ENCODE data around the gene BUB3. TPM values are rescaled to one million over a fixed set of nuclear protein-coding genes. Genes with fewer than 3 reads are reported as not detected.

BUB3 gene
- 185 and 237 TPM in 2 replicates for total RNA-seq

GRCh38 chr10:123154092-123154710 lies at the start of gene BUB3:
Gene BUB3 (plus strand): TSS chr10:123154402. CDS start chr10:123154918, 516 bp downstream.

GRCh38 chr10:123135415-123136141 lies 18.6 kb upstream of the BUB3 start, which contains the start of gene HMX3:
Gene HMX3 (plus strand): TSS chr10:123135970. CDS start chr10:123136051, 81 bp downstream.

DNA sequence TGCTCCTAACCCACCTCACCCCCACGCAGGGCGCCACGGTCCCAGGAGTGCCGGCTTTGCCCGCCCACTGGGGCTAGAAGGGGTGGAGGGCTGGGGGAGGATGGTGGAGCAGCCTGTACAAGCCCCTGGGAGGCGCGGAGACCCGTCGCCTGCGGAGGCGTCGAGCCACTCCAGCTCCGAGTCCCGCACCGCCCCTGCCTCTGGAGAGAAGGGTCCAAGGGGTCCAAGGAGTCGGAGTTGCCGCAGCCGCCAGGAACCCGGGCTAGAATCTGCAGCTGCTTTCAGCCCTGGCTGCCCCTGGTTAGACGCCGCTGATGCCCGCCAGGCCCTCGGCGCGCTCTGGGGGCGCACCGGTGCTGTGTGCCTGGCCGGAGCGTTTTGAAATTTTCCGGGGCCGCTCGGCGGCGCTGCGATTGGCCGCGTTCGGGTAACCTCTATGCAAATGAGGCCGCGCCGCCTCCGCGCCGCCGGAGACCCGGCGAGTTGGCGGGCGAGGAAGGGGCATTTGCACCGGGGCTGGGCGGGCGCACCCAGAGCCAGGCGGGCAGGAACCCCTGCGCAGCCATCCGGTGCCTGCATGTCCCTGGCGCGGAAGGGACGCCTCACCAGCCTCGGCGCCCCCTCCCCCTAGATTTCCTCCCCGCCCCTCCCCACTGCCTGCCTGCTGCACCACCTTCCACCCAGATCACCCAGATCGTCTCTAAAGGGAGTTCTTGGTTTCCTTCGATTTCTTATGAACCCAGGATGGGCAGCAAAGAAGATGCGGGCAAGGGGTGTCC lies 6.4 kb upstream of the BUB3 start, which contains the start of gene HMX2:
HMX2 (plus strand) TSS at position 502 of the 779 bp plus-strand sequence; CDS start at position 745, 243 bp downstream.

Other genes starting within 250 kb of the BUB3 start
- gene FAM24A, start 243.8 kb upstream of the BUB3 start, total RNA-seq, result not detected in 2 replicates
- 12.3 and 13.2 TPM in 2 replicates for gene C10orf88, start 200.2 kb upstream of the BUB3 start, total RNA-seq
- gene PSTK, start 174.0 kb upstream of the BUB3 start, total RNA-seq, result 2.9 and 5.2 TPM in 2 replicates
- gene IKZF5, start 145.6 kb upstream of the BUB3 start, total RNA-seq, result 1.9 and 6.8 TPM in 2 replicates
- 4.9 and 6.5 TPM in 2 replicates for gene ACADSB, start 145.4 kb upstream of the BUB3 start, total RNA-seq
- gene HMX3, start 18.4 kb upstream of the BUB3 start, total RNA-seq, result not detected in 2 replicates
- gene HMX2, start 6.3 kb upstream of the BUB3 start, total RNA-seq, result not detected in 2 replicates